ENCODE data around the gene EXOSC6.
"Not testable (repeated sequence)": the region's sequence is repeated elsewhere in the genome, so short reads cannot be mapped to it uniquely, and the experiment has no call there.

The EXOSC6 gene

DNA sequence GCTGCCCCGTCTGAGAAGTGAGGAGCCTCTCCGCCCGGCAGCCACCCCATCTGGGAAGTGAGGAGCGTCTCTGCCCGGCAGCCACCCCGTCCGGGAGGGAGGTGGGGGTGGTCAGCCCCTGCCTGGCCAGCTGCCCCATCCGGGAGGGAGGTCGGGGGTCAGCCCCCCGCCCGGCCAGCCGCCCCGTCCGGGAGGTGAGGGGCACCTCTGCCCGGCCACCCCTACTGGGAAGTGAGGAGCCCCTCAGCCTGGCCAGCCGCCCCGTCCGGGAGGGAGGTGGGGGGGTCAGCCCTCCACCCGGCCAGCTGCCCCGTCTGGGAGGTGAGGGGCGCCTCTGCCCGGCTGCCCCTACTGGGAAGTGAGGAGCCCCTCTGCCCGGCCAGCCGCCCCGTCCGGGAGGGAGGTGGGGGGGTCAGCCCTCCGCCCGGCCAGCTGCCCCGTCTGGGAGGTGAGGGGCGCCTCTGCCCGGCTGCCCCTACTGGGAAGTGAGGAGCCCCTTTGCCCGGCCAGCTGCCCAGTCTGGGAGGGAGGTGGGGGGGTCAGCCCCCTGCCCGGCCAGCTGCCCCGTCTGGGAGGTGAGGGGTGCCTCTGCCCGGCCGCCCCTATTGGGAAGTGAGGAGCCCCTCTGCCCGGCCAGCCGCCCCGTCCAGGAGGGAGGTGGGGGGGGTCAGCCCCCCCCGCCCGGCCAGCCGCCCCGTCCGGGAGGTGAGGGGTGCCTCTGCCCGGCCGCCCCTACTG is 46.9 kb downstream of the EXOSC6 start:
- H3K27ac ChIP-seq, H3K27me3 ChIP-seq, H3K4me1 ChIP-seq, H3K9ac ChIP-seq, H3K4me3 ChIP-seq, H3K4me2 ChIP-seq, H4K20me1 ChIP-seq: not testable (repeated sequence)
- Histone ChIP-seq H3K9me3 (replicated peaks in 1 of 11) (peaks cover 0 to 20% (median 11%) of the 10 kb centered on the region in 11 experiments; a peak in 11 of 22 replicates), H3K36me3 (peaks cover 3 to 25% (median 20%) of the 10 kb centered on the region in 11 experiments; a peak in 17 of 22 replicates)

DNA sequence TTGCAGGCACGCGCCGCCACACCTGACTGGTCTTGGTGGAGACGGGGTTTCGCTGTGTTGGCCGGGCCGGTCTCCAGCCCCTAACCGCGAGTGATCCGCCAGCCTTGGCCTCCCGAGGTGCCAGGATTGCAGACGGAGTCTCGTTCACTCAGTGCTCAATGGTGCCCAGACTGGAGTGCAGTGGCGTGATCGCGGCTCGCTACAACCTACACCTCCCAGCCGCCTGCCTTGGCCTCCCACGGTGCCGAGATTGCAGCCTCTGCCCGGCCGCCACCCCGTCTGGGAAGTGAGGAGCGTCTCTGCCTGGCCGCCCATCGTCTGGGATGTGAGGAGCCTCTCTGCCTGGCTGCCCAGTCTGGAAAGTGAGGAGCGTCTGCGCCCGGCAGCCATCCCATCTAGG is 47.7 kb downstream of the EXOSC6 start:
- Histone ChIP-seq H3K9me3 (replicated peaks in 1 of 11) (peaks cover 0 to 20% (median 11%) of the 10 kb centered on the region in 11 experiments; a peak in 11 of 22 replicates), H3K36me3 (peaks cover 3 to 24% (median 18%) of the 10 kb centered on the region in 11 experiments; a peak in 17 of 22 replicates)
- H3K4me2 ChIP-seq, H3K27ac ChIP-seq, H3K27me3 ChIP-seq, H3K4me3 ChIP-seq, H3K9ac ChIP-seq, H3K4me1 ChIP-seq, H4K20me1 ChIP-seq: not testable (repeated sequence)

DNA sequence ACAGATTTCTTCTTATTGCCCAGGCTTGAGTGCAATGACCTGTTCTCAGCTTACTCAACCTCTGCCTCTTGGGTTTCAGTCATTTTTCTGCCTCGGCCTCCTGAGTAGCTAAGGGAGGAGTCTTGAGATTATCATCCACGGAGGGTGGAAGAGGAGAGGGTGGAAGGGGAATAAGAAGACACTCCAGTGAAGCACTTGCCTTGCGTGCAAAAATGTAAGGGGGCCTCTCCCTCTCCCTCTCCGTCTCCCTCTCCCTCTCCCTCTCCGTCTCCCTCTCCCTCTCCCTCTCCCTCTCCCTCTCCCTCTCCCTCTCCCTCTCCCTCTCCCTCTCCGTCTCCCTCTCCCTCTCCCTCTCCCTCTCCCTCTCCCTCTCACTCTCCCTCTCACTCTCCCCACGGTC is 48.2 kb downstream of the EXOSC6 start:
- not testable (repeated sequence) for H3K9ac ChIP-seq, H3K4me1 ChIP-seq, H3K4me2 ChIP-seq, H4K20me1 ChIP-seq, H3K4me3 ChIP-seq, H3K27ac ChIP-seq, H3K27me3 ChIP-seq
- H3K9me3 ChIP-seq (replicated peaks in 1 of 11), result peaks cover 0 to 20% (median 11%) of the 10 kb centered on the region in 11 experiments; a peak in 11 of 22 replicates
- peaks cover 3 to 23% (median 18%) of the 10 kb centered on the region in 11 experiments; a peak in 17 of 22 replicates for H3K36me3 ChIP-seq

- not testable (repeated sequence) for H3K36me3 ChIP-seq; H3K27ac ChIP-seq; H3K4me3 ChIP-seq; H3K9ac ChIP-seq; H3K4me2 ChIP-seq; H3K27me3 ChIP-seq; H4K20me1 ChIP-seq; H3K9me3 ChIP-seq (replicated peaks in 1 of 11); H3K4me1 ChIP-seq
Observed at GRCh38 chr16:70200063-70200462, 51.7 kb downstream of the EXOSC6 start.

DNA sequence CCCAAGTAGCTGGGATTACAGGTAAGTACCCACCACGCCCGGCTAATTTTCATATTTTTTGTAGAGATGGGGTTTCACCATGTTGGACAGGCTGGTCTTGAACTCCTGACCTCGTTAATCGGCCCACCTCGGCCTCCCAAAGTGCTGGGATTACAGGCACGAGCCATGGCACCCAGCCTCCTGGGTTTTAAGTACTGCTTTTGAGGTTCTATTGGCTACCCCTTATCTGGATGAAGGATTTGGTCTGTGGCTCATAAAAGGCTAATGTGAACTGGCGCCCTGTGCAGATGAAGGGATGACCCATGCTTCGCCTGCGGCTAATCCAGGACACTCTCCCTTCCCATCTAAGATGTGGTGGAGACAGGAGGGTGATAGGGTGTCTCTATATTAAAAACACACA is 52.6 kb downstream of the EXOSC6 start:
- H3K4me1 ChIP-seq; H3K9ac ChIP-seq; H3K4me3 ChIP-seq; H3K4me2 ChIP-seq; H4K20me1 ChIP-seq; H3K27me3 ChIP-seq; H3K36me3 ChIP-seq; H3K27ac ChIP-seq; H3K9me3 ChIP-seq (replicated peaks in 1 of 11): not testable (repeated sequence)

DNA sequence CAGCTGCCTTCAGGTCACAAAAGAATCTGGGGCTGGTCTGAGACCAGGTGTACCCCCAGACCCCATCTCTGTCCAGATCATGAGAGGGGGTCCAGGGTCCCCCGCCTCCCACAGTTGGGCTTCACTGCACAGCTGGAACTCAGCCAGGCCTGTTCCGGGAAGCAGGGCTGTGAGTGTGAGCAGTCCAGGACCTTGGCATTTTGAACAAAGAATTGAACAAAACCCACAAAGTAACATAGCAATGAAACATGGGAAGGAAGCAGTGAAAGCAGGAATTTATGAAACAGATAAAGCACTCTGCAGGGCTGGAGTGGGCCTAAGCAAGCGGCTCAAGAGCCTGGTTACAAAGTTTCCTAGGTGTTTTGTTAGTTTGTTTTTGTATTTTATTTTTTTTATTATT is 53.1 kb downstream of the EXOSC6 start:
- H3K4me1 ChIP-seq; H3K9me3 ChIP-seq (replicated peaks in 1 of 11); H3K27ac ChIP-seq; H3K27me3 ChIP-seq; H3K4me3 ChIP-seq; H4K20me1 ChIP-seq; H3K36me3 ChIP-seq; H3K4me2 ChIP-seq; H3K9ac ChIP-seq: not testable (repeated sequence)

DNA sequence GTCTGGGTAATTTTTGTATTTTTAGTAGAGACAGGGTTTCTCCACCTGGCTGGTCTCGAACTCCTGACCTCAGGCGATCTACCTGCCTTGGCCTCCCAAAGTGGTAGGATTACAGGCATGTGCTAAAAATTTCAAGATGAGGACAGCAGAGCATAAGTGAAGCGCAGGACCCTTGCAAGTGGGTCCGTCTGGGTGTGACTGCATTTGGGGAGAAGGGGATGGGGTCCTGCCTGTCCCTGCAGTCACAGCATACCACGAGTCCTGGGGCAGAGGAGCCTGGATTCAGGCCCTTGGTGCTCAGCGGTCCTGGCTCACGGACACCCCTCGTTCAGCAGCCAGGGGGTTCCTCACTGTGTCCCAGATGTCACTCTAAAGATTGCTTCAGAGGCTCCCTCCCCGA is 53.5 kb downstream of the EXOSC6 start:
- H3K4me1 ChIP-seq; H4K20me1 ChIP-seq; H3K9ac ChIP-seq; H3K27me3 ChIP-seq; H3K27ac ChIP-seq; H3K9me3 ChIP-seq (replicated peaks in 1 of 11); H3K36me3 ChIP-seq; H3K4me2 ChIP-seq; H3K4me3 ChIP-seq: not testable (repeated sequence)

GRCh38 chr16:70197611-70198010 is 54.1 kb downstream of the EXOSC6 start:
- not testable (repeated sequence) for H3K36me3 ChIP-seq; H3K4me3 ChIP-seq; H3K9ac ChIP-seq; H3K27me3 ChIP-seq; H3K9me3 ChIP-seq (replicated peaks in 1 of 11); H3K27ac ChIP-seq; H4K20me1 ChIP-seq; H3K4me2 ChIP-seq; H3K4me1 ChIP-seq
